GM18508 (cell line): ENCODE results near the gene ARL14.
A peak's percentile ranks its signal among the peaks of the same experiment; 100 is the strongest.

Experiments used
- ATAC-seq: cut with Tn5 transposase; IDR thresholded peaks from one replicate; pipeline ENCODE4 v1.9.1; 2021; ENCODE audit warnings: moderate number of reproducible peaks; ENCODE audit not compliant: insufficient read depth, unreplicated experiment

ARL14 gene

DNA sequence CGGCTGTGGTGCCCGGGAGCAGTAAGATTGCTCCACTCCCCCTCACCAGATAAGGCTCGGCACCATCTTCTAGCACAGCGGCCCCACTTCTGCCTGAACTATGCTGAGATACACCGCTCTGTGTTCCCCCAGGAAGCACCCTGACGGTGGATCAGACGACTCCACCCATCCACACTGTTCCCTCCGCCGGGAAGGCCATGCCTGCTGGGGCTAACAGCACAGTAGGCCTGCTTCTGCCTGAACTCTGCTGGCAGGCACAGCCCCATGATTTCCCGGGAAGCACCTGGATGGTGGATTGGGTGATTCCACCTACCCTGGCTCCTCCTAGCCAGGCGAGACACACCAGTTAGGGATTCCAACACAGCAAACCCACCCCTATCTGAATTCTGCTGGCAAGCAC is 42.8 kb downstream of the ARL14 start:
- no peak for ATAC-seq

DNA sequence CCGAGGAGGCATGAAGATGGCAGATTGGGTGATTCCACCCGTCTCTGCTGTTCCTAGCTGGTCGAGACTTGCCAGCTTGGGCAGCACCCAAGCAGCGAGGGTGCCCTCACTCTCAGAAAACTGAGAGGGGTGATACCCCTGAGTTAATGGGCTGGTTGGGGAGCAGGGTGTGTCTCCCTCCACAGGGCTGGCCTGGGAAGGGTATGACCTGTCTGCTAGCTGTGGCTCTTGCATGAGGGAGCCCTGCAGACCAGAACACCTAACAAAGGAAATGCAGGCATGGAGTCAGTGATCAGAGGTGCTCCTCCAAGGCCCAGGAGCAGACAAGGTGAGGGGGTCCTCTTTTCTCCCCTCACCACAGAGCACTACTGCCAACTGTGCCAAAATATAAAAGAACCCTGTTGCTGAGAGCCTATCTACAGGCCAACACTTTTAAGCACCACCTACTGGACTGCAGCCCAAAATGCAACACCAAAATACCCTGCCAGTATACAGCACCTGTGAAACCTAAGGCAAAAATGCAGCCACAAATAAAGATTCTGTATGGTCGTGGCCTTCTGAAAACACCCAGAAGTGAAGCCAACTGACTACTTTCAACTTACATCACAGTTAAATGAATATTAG is 43.3 kb downstream of the ARL14 start:
- peak; percentile 61 for ATAC-seq

DNA sequence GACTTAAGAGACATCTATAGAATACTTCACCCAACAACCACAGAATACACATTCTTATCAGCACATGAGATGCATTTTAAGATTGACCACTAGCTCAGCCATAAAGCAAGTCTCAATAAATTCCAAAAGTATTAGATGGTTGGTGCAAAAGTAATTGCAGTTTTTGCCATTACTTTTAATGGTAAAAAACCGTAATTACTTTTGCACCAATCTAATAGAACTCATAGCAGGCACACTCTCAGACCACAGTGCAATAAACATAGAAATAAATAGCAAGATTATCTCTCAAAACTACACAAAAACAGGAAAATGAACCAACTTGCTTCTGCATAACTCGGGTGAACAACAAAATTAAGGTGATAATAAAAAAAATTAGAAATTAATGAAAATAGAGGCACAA is 45.4 kb downstream of the ARL14 start:
- ATAC-seq, result no peak

DNA sequence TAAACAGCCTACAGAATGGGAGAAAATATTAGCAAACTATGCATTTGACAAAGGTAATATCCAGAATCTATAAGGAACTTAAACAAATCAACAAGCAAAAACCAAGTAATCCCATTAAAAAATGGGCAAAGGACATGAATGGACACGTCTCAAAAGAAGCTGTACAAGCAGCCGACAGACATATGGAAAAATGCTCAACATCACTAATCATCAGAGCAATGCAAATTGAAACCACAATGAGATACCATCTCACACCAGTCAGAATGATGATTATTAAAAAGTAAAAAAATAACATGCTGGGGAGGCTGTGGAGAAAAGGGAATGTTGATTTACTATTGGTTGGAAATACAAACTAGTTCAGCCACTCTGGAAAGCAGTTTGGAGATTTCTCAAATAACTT is 48.4 kb downstream of the ARL14 start:
- no peak for ATAC-seq
